Measurements from ENCODE around the gene RYR2. TPM values are rescaled to one million over a fixed set of nuclear protein-coding genes. Genes with fewer than 3 reads are reported as not detected.

RYR2 gene
- total RNA-seq, 1 donor from 2014 or later = 0.90 TPM

- no peaks in the 10 kb centered on the region for H3K4me1 ChIP-seq
- H3K79me2 ChIP-seq (ENCODE audit: low read depth) = no peaks in the 10 kb centered on the region
- no peak overlapping the region for H3K4me2 ChIP-seq
- no peaks in the 10 kb centered on the region for H3K36me3 ChIP-seq
- H3K9me3 Mint-ChIP-seq = peaks cover 2% of the 10 kb centered on the region
- H3K4me1 Mint-ChIP-seq = no peaks in the 10 kb centered on the region
- H3K27me3 Mint-ChIP-seq (ENCODE audit: insufficient read depth, low read depth) = no peaks in the 10 kb centered on the region
- no peak for DNase-seq (ENCODE audit: low spot score)
- H3K4me3 ChIP-seq = no peak overlapping the region
- H3K36me3 Mint-ChIP-seq = no peaks in the 10 kb centered on the region
- no peak overlapping the region for H2AFZ ChIP-seq (replicated peaks)
- TF ChIP-seq EZH2phosphoT487 (IDR thresholded peaks at IDR 0.05) = no peak
- TF ChIP-seq, protein P1, sequence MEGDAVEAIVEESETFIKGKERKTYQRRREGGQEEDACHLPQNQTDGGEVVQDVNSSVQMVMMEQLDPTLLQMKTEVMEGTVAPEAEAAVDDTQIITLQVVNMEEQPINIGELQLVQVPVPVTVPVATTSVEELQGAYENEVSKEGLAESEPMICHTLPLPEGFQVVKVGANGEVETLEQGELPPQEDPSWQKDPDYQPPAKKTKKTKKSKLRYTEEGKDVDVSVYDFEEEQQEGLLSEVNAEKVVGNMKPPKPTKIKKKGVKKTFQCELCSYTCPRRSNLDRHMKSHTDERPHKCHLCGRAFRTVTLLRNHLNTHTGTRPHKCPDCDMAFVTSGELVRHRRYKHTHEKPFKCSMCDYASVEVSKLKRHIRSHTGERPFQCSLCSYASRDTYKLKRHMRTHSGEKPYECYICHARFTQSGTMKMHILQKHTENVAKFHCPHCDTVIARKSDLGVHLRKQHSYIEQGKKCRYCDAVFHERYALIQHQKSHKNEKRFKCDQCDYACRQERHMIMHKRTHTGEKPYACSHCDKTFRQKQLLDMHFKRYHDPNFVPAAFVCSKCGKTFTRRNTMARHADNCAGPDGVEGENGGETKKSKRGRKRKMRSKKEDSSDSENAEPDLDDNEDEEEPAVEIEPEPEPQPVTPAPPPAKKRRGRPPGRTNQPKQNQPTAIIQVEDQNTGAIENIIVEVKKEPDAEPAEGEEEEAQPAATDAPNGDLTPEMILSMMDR (IDR thresholded peaks at IDR 0.05) = no peak
- no peak for TF ChIP-seq EZH2 (IDR thresholded peaks at IDR 0.05)
- no peaks in the 10 kb centered on the region for H4K20me1 ChIP-seq (ENCODE audit: low read depth)
- no peak overlapping the region for H3K4me3 Mint-ChIP-seq
- no peaks in the 10 kb centered on the region for H3K9me3 ChIP-seq (ENCODE audit: low read depth)
- no peak overlapping the region for H3K27ac ChIP-seq
- H3F3A ChIP-seq (ENCODE audit: low read depth) = no peaks in the 10 kb centered on the region
- no peaks in the 10 kb centered on the region for H3K27me3 ChIP-seq
- no peak overlapping the region for H3K9ac ChIP-seq
- no peak overlapping the region for H3K27ac Mint-ChIP-seq
These were observed 348.8 kb downstream of the RYR2 start for GRCh38 chr1:237390823-237391222.

- Histone ChIP-seq H3K27ac (no peak overlapping the region), H3K4me1 (no peaks in the 10 kb centered on the region), H3K36me3 (no peaks in the 10 kb centered on the region), H3K79me2 (ENCODE audit: low read depth) (no peaks in the 10 kb centered on the region), H3K4me3 (no peak overlapping the region), H3K9me3 (ENCODE audit: low read depth) (no peaks in the 10 kb centered on the region), H4K20me1 (ENCODE audit: low read depth) (no peaks in the 10 kb centered on the region), H3K4me2 (no peak overlapping the region), H2AFZ (replicated peaks) (peak overlapping the region; percentile 18), H3K9ac (no peak overlapping the region), H3F3A (ENCODE audit: low read depth) (no peaks in the 10 kb centered on the region), H3K27me3 (no peaks in the 10 kb centered on the region)
- Mint-ChIP-seq H3K27ac (no peak overlapping the region), H3K27me3 (ENCODE audit: insufficient read depth, low read depth) (peaks cover 3% of the 10 kb centered on the region), H3K4me3 (no peak overlapping the region), H3K36me3 (no peaks in the 10 kb centered on the region), H3K4me1 (no peaks in the 10 kb centered on the region), H3K9me3 (peaks cover 4% of the 10 kb centered on the region)
- DNase-seq (ENCODE audit: low spot score) = no peak
- TF ChIP-seq EZH2phosphoT487 (IDR thresholded peaks at IDR 0.05) (no peak), EZH2 (IDR thresholded peaks at IDR 0.05) (no peak)
- TF ChIP-seq, protein P1 (IDR thresholded peaks at IDR 0.05) = no peak
These were observed 351.6 kb downstream of the RYR2 start for GRCh38 chr1:237393632-237394031.

DNA sequence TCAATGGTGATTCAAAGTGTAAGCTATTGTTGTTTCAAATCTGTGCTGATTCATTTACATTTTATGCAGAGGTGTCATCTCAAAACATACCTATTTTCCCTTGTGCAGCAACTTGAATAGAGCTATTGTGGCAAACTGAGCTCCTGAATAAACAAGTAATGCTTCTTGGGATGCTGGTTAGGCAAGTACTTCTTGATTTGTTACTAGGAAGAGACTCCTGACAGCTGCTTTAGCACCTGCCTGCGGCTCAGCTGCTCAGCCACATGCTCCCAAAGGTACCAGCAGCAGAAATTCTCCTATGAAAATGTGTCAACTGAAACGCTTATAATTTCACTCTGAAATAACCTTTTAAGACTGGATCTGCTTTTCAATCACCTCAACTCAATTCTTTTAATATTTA lies 352.3 kb downstream of the RYR2 start:
- no peak overlapping the region for H3K4me3 ChIP-seq
- DNase-seq (ENCODE audit: low spot score) = no peak
- H3K4me1 ChIP-seq = no peaks in the 10 kb centered on the region
- H3K9me3 ChIP-seq (ENCODE audit: low read depth) = no peaks in the 10 kb centered on the region
- H2AFZ ChIP-seq (replicated peaks) = no peak overlapping the region
- no peak overlapping the region for H3K27ac Mint-ChIP-seq
- H3K36me3 ChIP-seq = no peaks in the 10 kb centered on the region
- H3K4me2 ChIP-seq = no peak overlapping the region
- H3K27ac ChIP-seq = no peak overlapping the region
- no peak overlapping the region for H3K4me3 Mint-ChIP-seq
- TF ChIP-seq EZH2 (IDR thresholded peaks at IDR 0.05) (no peak), EZH2phosphoT487 (IDR thresholded peaks at IDR 0.05) (no peak)
- TF ChIP-seq, protein P1 (IDR thresholded peaks at IDR 0.05) = no peak
- H3F3A ChIP-seq (ENCODE audit: low read depth) = no peaks in the 10 kb centered on the region
- no peaks in the 10 kb centered on the region for H3K27me3 ChIP-seq
- peaks cover 3% of the 10 kb centered on the region for H3K27me3 Mint-ChIP-seq (ENCODE audit: insufficient read depth, low read depth)
- H4K20me1 ChIP-seq (ENCODE audit: low read depth) = no peaks in the 10 kb centered on the region
- no peaks in the 10 kb centered on the region for H3K4me1 Mint-ChIP-seq
- no peak overlapping the region for H3K9ac ChIP-seq
- no peaks in the 10 kb centered on the region for H3K79me2 ChIP-seq (ENCODE audit: low read depth)
- no peaks in the 10 kb centered on the region for H3K36me3 Mint-ChIP-seq
- peaks cover 4% of the 10 kb centered on the region for H3K9me3 Mint-ChIP-seq
